ENCODE measurements around the gene THEMIS.

The THEMIS gene

GRCh38 chr6:127855542-127856159 is 45.2 kb downstream of the THEMIS start:
- DNase-seq, result no peak

GRCh38 chr6:127854009-127854408 is 46.8 kb downstream of the THEMIS start:
- DNase-seq, result no peak

GRCh38 chr6:127851197-127851596 is 49.7 kb downstream of the THEMIS start:
- DNase-seq, result no peak

- DNase-seq, result no peak
Measured at GRCh38 chr6:127845242-127845641, 55.6 kb downstream of the THEMIS start.

GRCh38 chr6:127844529-127844928 is 56.3 kb downstream of the THEMIS start:
- DNase-seq, result no peak

GRCh38 chr6:127843582-127843981 is 57.3 kb downstream of the THEMIS start:
- no peak for DNase-seq

GRCh38 chr6:127842562-127842961 is 58.3 kb downstream of the THEMIS start:
- no peak for DNase-seq

- DNase-seq, result no peak
Measured at GRCh38 chr6:127841811-127842210, 59.0 kb downstream of the THEMIS start.

- DNase-seq, result no peak
Measured at GRCh38 chr6:127834136-127834535, 66.7 kb downstream of the THEMIS start.

- no peak for DNase-seq
Measured at GRCh38 chr6:127833336-127833735, 67.5 kb downstream of the THEMIS start.

- DNase-seq, result no peak
Measured at GRCh38 chr6:127832381-127832780, 68.5 kb downstream of the THEMIS start.

GRCh38 chr6:127824061-127824460 is 76.8 kb downstream of the THEMIS start:
- no peak for DNase-seq

- DNase-seq, result no peak
Measured at GRCh38 chr6:127821431-127821830, 79.4 kb downstream of the THEMIS start.

GRCh38 chr6:127818149-127818548 is 82.7 kb downstream of the THEMIS start:
- DNase-seq, result no peak

GRCh38 chr6:127816643-127817042 is 84.2 kb downstream of the THEMIS start:
- DNase-seq, result no peak

GRCh38 chr6:127813699-127814027 is 87.2 kb downstream of the THEMIS start:
- DNase-seq, result no peak

GRCh38 chr6:127812985-127813698 is 87.7 kb downstream of the THEMIS start:
- no peak for DNase-seq

GRCh38 chr6:127811900-127812570 is 88.8 kb downstream of the THEMIS start:
- no peak for DNase-seq

GRCh38 chr6:127807806-127808517 is 92.9 kb downstream of the THEMIS start:
- no peak for DNase-seq

- DNase-seq, result no peak
Measured at GRCh38 chr6:127796713-127797112, 104.1 kb downstream of the THEMIS start.

GRCh38 chr6:127794405-127794804 is 106.5 kb downstream of the THEMIS start:
- no peak for DNase-seq

GRCh38 chr6:127793396-127793795 is 107.5 kb downstream of the THEMIS start:
- DNase-seq, result no peak

GRCh38 chr6:127792616-127793015 is 108.2 kb downstream of the THEMIS start:
- no peak for DNase-seq

All from NCI-H1092 (cell line).